ENCODE data around the gene FAR2.

FAR2 gene

DNA sequence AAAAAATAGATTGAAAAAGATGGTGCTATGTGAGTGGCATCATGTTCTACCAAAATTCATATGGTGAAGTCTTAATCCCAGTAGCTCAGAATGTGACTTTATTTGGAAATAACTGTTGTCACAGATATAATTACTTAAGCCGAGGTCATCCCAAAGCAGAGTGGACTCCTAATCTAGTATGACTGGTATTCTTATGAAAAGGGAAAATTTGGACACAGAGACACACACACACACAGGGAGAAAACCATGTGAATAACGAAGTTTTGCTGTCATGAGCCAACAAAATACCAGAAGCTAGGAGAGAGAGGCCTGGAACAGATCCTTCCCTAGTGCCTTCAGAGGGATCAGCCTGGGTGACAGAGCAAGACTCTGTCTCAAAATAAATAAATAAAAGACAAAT lies 62.6 kb downstream of the FAR2 start:
- Histone ChIP-seq H3K4me3 (ENCODE audit: low read length) (no peak overlapping the region), H3K27ac (ENCODE audit: low read length) (no peak overlapping the region), H3K9ac (ENCODE audit: low read length) (no peak overlapping the region), H3K9me3 (ENCODE audit: control insufficient read depth, low read depth, low read length) (no peaks in the 10 kb centered on the region), H3K4me1 (ENCODE audit: control insufficient read depth, low read depth, low read length) (peaks cover 4% of the 10 kb centered on the region), H3K36me3 (ENCODE audit: control insufficient read depth, low read depth, low read length) (no peaks in the 10 kb centered on the region), H3K27me3 (ENCODE audit: control insufficient read depth, insufficient read depth, low read length) (no peaks in the 10 kb centered on the region)

DNA sequence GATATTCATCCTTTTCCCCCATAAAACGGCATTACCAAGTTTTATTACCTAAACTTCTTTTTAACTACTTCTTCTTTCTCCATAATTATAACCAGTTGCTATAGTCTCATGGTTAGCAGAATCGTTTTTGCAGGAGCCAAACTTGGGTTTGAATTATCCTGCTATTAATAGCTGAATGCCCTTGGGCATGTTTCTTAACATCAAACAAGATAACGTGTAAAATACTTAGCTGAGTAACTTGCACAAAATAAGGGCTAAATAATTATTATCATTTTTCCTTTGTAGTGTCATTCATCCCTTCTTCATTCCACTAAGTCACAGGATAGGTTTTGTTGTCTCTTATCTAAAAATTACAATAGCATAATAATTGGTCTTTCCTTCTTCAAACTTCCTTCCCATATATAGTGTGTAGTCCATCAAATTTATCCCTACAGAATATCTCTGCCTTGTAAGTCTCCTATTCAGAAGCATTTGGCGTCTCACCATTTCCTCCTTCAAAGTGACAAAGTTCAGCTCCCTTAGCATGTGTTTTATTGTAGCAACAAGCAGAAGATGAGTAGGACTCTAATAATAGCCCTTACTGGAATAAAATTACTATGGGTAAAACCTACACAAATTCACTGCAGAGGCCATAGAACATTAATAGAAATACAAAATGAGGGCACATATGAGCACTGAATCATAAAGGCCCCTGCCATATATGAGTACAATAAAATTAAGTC lies 63.8 kb downstream of the FAR2 start:
- Histone ChIP-seq H3K27me3 (ENCODE audit: control insufficient read depth, insufficient read depth, low read length) (no peaks in the 10 kb centered on the region), H3K4me3 (ENCODE audit: low read length) (no peak overlapping the region), H3K27ac (ENCODE audit: low read length) (no peak overlapping the region), H3K9ac (ENCODE audit: low read length) (no peak overlapping the region), H3K4me1 (ENCODE audit: control insufficient read depth, low read depth, low read length) (no peaks in the 10 kb centered on the region), H3K36me3 (ENCODE audit: control insufficient read depth, low read depth, low read length) (no peaks in the 10 kb centered on the region), H3K9me3 (ENCODE audit: control insufficient read depth, low read depth, low read length) (no peaks in the 10 kb centered on the region)

DNA sequence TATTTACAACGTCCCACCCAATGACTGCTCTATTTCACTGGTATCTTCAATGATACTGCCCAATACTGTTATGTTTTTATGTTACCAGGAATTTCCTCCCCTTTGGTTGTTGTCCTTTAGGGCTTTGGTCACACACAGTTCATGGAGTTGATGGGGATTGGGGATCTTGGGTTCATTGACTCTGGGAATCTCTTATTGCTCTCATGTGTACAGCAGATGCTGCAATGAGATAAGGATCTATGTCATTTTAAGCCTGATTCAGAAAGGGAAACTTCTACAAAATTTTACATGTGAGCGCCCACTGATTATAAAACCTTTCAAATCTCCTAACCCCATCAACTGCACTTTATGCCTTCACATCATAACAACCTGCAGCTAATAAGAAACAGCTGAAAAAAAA lies 67.2 kb downstream of the FAR2 start:
- H3K27ac ChIP-seq (ENCODE audit: low read length): no peak overlapping the region
- no peak overlapping the region for H3K4me3 ChIP-seq (ENCODE audit: low read length)
- H3K9me3 ChIP-seq (ENCODE audit: control insufficient read depth, low read depth, low read length): no peaks in the 10 kb centered on the region
- no peak overlapping the region for H3K9ac ChIP-seq (ENCODE audit: low read length)
- H3K4me1 ChIP-seq (ENCODE audit: control insufficient read depth, low read depth, low read length): no peaks in the 10 kb centered on the region
- no peaks in the 10 kb centered on the region for H3K36me3 ChIP-seq (ENCODE audit: control insufficient read depth, low read depth, low read length)
- H3K27me3 ChIP-seq (ENCODE audit: control insufficient read depth, insufficient read depth, low read length): no peaks in the 10 kb centered on the region

DNA sequence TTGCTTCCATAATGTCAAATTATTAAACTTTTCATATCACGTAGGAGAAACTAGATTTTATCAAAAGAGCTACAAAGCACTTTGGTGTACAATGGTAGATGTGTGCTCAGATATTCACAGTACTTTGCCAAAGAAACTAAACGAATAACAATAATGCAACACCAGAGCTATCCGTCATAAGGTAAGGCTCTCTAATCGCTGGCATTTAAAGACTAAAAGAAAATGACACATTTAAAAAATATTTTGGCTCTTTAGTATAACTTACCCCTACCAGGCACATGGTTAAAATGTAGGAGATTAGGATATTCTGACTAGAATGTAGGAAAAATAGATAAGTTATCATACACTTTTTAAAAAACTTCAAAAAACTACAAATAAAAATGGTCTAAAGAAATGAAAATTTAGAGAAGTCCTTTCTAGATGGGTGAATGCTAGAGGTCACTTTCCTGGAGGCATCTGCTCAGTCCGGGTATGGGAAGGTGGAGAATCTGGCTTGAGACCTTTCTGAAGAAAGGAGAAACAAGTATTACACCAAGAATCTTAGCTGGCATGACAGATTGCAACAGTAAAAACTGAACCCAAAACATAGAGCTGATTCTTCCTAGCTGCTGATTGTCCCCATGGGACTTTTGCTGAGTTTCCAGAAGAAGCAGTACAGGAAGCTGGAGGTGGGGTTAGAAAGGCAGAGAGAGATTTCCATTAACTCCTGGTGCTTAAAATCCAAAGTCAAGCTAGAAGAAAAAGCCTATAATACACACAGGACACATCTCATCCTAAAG lies 67.9 kb downstream of the FAR2 start:
- Histone ChIP-seq H3K9me3 (ENCODE audit: control insufficient read depth, low read depth, low read length) (no peaks in the 10 kb centered on the region), H3K4me3 (ENCODE audit: low read length) (no peak overlapping the region), H3K9ac (ENCODE audit: low read length) (no peak overlapping the region), H3K4me1 (ENCODE audit: control insufficient read depth, low read depth, low read length) (no peaks in the 10 kb centered on the region), H3K27me3 (ENCODE audit: control insufficient read depth, insufficient read depth, low read length) (no peaks in the 10 kb centered on the region), H3K27ac (ENCODE audit: low read length) (no peak overlapping the region), H3K36me3 (ENCODE audit: control insufficient read depth, low read depth, low read length) (no peaks in the 10 kb centered on the region)

DNA sequence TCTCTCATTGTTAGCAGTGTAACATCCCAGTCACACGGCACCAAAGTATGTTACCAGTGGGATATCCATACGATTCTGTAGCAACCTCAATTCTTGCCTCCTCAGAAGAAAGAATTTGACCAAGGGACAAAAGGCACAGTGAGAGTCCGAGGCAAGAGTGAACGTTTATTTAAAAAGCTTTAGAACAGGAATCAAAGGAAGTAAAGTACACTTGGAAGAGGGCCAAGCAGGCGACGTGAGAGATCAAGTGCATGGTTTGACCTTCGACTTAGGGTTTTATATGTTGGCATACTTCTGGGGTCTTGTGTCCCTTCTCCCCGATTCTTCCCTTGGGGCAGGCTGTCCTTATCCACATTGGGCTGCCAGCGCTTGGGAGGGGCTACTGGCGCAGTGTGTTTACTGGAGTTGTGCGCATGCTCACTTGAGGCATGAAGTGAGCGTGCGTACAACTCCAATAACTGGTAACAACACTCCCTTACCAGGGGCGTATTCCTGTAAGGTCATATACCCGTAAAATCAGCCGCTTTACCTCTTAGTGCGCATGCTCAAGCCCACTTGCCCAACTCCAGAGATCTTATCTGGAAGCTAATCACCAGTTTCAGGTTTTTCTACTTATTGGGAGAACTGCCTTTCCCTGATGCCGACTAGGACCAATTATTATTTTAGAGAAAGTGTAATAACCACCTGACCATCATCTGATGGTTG lies 71.7 kb downstream of the FAR2 start:
- peaks cover 6% of the 10 kb centered on the region for H3K4me1 ChIP-seq (ENCODE audit: control insufficient read depth, low read depth, low read length)
- H3K27me3 ChIP-seq (ENCODE audit: control insufficient read depth, insufficient read depth, low read length): no peaks in the 10 kb centered on the region
- no peak overlapping the region for H3K27ac ChIP-seq (ENCODE audit: low read length)
- H3K9ac ChIP-seq (ENCODE audit: low read length): no peak overlapping the region
- H3K4me3 ChIP-seq (ENCODE audit: low read length): no peak overlapping the region
- no peaks in the 10 kb centered on the region for H3K36me3 ChIP-seq (ENCODE audit: control insufficient read depth, low read depth, low read length)
- no peaks in the 10 kb centered on the region for H3K9me3 ChIP-seq (ENCODE audit: control insufficient read depth, low read depth, low read length)

GRCh38 chr12:29222200-29222599 lies 73.1 kb downstream of the FAR2 start:
- no peaks in the 10 kb centered on the region for H3K36me3 ChIP-seq (ENCODE audit: control insufficient read depth, low read depth, low read length)
- H3K27ac ChIP-seq (ENCODE audit: low read length): no peak overlapping the region
- H3K4me3 ChIP-seq (ENCODE audit: low read length): no peak overlapping the region
- no peak overlapping the region for H3K9ac ChIP-seq (ENCODE audit: low read length)
- no peaks in the 10 kb centered on the region for H3K9me3 ChIP-seq (ENCODE audit: control insufficient read depth, low read depth, low read length)
- H3K4me1 ChIP-seq (ENCODE audit: control insufficient read depth, low read depth, low read length): peaks cover 18% of the 10 kb centered on the region
- H3K27me3 ChIP-seq (ENCODE audit: control insufficient read depth, insufficient read depth, low read length): no peaks in the 10 kb centered on the region

GRCh38 chr12:29223426-29223825 lies 74.3 kb downstream of the FAR2 start:
- Histone ChIP-seq H3K4me3 (ENCODE audit: low read length) (no peak overlapping the region), H3K27ac (ENCODE audit: low read length) (no peak overlapping the region), H3K4me1 (ENCODE audit: control insufficient read depth, low read depth, low read length) (peaks cover 29% of the 10 kb centered on the region), H3K9me3 (ENCODE audit: control insufficient read depth, low read depth, low read length) (no peaks in the 10 kb centered on the region), H3K36me3 (ENCODE audit: control insufficient read depth, low read depth, low read length) (no peaks in the 10 kb centered on the region), H3K27me3 (ENCODE audit: control insufficient read depth, insufficient read depth, low read length) (no peaks in the 10 kb centered on the region), H3K9ac (ENCODE audit: low read length) (no peak overlapping the region)

DNA sequence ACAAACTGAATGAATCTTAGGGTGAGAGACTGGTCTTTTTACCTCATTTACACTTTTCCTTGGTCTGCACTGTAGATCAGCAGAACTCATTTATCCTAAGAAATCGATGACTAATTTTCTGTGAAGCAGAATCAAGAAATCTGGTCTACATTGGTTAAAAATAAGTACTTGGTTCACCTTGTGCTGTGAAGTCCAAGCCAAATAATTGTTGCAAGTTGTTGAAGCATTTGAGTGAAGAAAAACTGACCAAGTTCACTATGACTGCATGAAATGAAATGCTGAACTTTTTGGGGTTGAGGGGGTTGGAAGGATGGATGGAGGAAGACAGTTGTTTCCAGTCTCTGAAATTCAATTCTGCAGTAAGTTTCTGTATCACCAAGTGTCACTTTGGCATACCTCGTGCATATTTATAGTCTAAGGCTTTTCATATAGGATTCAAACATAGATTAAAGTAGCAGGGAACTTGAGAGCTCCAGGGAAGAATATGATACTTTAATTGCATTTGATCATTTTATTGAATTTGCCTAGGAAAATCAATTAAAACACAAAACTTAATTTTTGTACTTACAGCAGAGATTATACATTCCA lies 75.0 kb downstream of the FAR2 start:
- peaks cover 36% of the 10 kb centered on the region for H3K4me1 ChIP-seq (ENCODE audit: control insufficient read depth, low read depth, low read length)
- no peaks in the 10 kb centered on the region for H3K27me3 ChIP-seq (ENCODE audit: control insufficient read depth, insufficient read depth, low read length)
- H3K9ac ChIP-seq (ENCODE audit: low read length): no peak overlapping the region
- no peak overlapping the region for H3K4me3 ChIP-seq (ENCODE audit: low read length)
- no peaks in the 10 kb centered on the region for H3K36me3 ChIP-seq (ENCODE audit: control insufficient read depth, low read depth, low read length)
- H3K27ac ChIP-seq (ENCODE audit: low read length): no peak overlapping the region
- H3K9me3 ChIP-seq (ENCODE audit: control insufficient read depth, low read depth, low read length): no peaks in the 10 kb centered on the region

GRCh38 chr12:29224572-29224971 lies 75.5 kb downstream of the FAR2 start:
- Histone ChIP-seq H3K27me3 (ENCODE audit: control insufficient read depth, insufficient read depth, low read length) (no peaks in the 10 kb centered on the region), H3K27ac (ENCODE audit: low read length) (no peak overlapping the region), H3K4me1 (ENCODE audit: control insufficient read depth, low read depth, low read length) (peaks cover 41% of the 10 kb centered on the region), H3K4me3 (ENCODE audit: low read length) (no peak overlapping the region), H3K9me3 (ENCODE audit: control insufficient read depth, low read depth, low read length) (no peaks in the 10 kb centered on the region), H3K36me3 (ENCODE audit: control insufficient read depth, low read depth, low read length) (no peaks in the 10 kb centered on the region), H3K9ac (ENCODE audit: low read length) (no peak overlapping the region)

DNA sequence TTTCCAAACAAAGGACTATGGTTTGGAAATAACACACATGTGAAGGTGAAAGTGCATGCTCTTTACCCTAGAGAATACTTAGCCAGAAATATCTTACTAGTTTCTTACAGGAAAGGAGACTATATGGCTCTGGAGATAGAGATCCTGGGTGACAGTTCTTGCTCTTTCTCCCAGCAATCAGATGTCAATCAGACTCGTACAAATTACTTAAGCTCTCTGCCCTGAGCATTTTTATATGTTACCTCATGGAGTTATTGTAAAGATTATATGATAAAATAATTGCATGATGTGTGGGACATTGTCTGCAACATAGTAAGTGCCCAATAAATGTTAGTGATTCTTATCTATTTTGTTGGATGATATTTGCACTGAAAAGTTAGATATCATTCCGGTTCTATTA lies 76.8 kb downstream of the FAR2 start:
- Histone ChIP-seq H3K36me3 (ENCODE audit: control insufficient read depth, low read depth, low read length) (no peaks in the 10 kb centered on the region), H3K27me3 (ENCODE audit: control insufficient read depth, insufficient read depth, low read length) (no peaks in the 10 kb centered on the region), H3K9me3 (ENCODE audit: control insufficient read depth, low read depth, low read length) (no peaks in the 10 kb centered on the region), H3K9ac (ENCODE audit: low read length) (no peak overlapping the region), H3K4me3 (ENCODE audit: low read length) (no peak overlapping the region), H3K4me1 (ENCODE audit: control insufficient read depth, low read depth, low read length) (peaks cover 42% of the 10 kb centered on the region), H3K27ac (ENCODE audit: low read length) (no peak overlapping the region)

DNA sequence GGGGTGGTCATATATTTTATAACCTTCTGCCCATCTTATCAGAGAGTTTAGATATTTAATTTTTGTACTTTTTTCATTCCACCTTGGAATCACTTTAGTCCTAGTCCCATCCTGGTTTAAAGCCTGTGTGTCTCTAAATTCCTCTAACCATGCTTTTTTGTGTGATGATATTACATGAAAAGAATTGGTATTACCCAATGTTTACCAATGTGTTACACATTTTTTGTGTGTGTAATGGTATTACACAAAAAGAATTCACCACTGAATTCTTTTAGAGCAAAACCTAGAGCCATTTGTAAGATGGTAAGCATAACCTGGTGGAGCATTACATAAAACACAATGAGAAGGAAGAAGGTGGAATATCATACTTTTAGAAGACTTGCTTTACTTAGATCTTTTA lies 77.5 kb downstream of the FAR2 start:
- Histone ChIP-seq H3K4me1 (ENCODE audit: control insufficient read depth, low read depth, low read length) (peaks cover 42% of the 10 kb centered on the region), H3K9me3 (ENCODE audit: control insufficient read depth, low read depth, low read length) (no peaks in the 10 kb centered on the region), H3K27me3 (ENCODE audit: control insufficient read depth, insufficient read depth, low read length) (no peaks in the 10 kb centered on the region), H3K9ac (ENCODE audit: low read length) (no peak overlapping the region), H3K4me3 (ENCODE audit: low read length) (no peak overlapping the region), H3K36me3 (ENCODE audit: control insufficient read depth, low read depth, low read length) (no peaks in the 10 kb centered on the region), H3K27ac (ENCODE audit: low read length) (no peak overlapping the region)
